ENCODE measurements around the gene CD300LF. TPM values are rescaled to one million over a fixed set of nuclear protein-coding genes. Genes with fewer than 3 reads are reported as not detected.

Gene CD300LF
- total RNA-seq, 1 experiment from 2014 or later = 2.4 TPM

DNA sequence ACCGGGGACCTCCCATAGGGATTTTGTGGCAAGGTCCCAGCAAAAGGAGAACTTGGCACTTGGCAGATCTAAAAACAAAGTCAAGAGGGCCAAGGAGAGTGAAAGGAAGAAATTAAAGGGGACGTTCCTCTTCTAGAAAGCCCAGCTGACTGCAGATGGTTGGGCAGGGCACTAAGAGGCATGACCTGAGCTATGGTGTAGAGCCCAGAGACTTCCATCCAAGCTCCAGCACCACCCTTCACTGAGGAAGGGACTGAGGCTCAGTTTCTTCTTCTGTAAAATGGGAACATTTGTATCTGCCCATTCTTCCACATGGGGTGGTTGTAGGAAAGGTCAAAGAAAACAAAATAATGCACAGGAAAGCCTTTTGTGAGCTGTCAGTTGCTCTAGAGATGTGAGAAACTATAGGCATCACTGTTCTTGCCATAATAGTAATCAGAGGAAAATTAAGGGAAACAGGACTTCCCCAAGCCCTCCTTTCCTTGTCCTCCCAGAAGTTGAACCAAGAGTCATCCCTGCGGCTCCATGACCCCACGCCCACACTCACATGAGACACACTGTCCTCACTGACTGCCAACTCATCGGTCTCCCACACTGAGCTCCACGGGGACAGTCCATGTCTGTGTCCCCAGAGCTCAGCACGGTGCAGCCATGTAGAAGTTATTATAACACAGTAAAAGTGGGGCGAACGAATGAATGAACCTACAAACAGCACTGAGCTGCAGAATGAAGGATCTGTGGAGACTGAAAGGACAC, 10.4 kb downstream of the CD300LF start:
- no peak overlapping the region for H3K4me3 Mint-ChIP-seq (ENCODE audit: unreplicated experiment)
- H3K27me3 Mint-ChIP-seq (ENCODE audit: insufficient read depth, unreplicated experiment) = no peaks in the 10 kb centered on the region
- H3K9me3 Mint-ChIP-seq (ENCODE audit: unreplicated experiment) = no peaks in the 10 kb centered on the region
- intact Hi-C loops (cut with micrococcal nuclease; ENCODE audit: unreplicated experiment) = no loop called here
- peaks cover 5% of the 10 kb centered on the region for H3K36me3 Mint-ChIP-seq (ENCODE audit: insufficient read depth, unreplicated experiment)
- TF ChIP-seq, protein P1, sequence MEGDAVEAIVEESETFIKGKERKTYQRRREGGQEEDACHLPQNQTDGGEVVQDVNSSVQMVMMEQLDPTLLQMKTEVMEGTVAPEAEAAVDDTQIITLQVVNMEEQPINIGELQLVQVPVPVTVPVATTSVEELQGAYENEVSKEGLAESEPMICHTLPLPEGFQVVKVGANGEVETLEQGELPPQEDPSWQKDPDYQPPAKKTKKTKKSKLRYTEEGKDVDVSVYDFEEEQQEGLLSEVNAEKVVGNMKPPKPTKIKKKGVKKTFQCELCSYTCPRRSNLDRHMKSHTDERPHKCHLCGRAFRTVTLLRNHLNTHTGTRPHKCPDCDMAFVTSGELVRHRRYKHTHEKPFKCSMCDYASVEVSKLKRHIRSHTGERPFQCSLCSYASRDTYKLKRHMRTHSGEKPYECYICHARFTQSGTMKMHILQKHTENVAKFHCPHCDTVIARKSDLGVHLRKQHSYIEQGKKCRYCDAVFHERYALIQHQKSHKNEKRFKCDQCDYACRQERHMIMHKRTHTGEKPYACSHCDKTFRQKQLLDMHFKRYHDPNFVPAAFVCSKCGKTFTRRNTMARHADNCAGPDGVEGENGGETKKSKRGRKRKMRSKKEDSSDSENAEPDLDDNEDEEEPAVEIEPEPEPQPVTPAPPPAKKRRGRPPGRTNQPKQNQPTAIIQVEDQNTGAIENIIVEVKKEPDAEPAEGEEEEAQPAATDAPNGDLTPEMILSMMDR (IDR thresholded peaks at IDR 0.05; ENCODE audit: insufficient read depth in 1 of 2, low read depth in 1 of 2, low read length in 1 of 2, severe bottlenecking in 1 of 2, unreplicated experiment in 1 of 2) = no peak
- Histone ChIP-seq H3K9me3 (no peaks in the 10 kb centered on the region; the same call in 1 of the 2 replicates), H3K27me3 (replicated peaks; ENCODE audit: control insufficient read depth, insufficient read depth, low read length) (no peaks in the 10 kb centered on the region), H3K4me3 (ENCODE audit: low read depth, low read length) (no peak overlapping the region), H3K36me3 (ENCODE audit: control insufficient read depth, insufficient read depth, low read length) (no peaks in the 10 kb centered on the region), H3K4me1 (peaks cover 2% of the 10 kb centered on the region; the same call in 1 of the 2 replicates)
- ChIA-PET POLR2A (no interaction called here), CTCF (interaction anchor here (0.7 to 1.5 kb wide), 3 partner anchors 12 to 45 kb away, joined by 3 to 7 read pairs (median 4); no protein-coding TSS in a partner anchor)
- no peak for DNase-seq
- peaks cover 17% of the 10 kb centered on the region for H3K4me1 Mint-ChIP-seq (ENCODE audit: low read depth, unreplicated experiment)
- BruUV-seq (replicated peaks) = no TSS peak
- no peak overlapping the region for H3K27ac Mint-ChIP-seq (ENCODE audit: unreplicated experiment)

DNA sequence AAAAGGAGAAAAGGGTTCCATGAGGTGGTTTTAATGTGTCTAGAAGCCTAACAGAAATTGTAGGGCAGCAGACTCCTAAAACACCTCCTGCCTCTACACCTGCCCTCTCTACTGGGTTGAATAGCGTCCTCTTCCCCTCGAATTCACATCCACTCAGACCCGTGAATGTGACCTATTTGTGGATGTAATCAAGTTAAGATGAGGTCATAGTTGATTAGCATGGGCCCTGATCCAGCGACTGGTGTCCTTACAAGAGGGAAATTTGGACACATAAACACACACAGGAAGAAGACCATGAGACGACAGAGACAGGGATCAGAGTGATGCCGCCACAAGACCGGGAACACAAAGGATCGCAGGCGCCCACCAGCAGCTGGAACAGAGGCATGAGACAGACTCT, 13.5 kb downstream of the CD300LF start:
- Mint-ChIP-seq H3K9me3 (ENCODE audit: unreplicated experiment) (no peaks in the 10 kb centered on the region), H3K36me3 (ENCODE audit: insufficient read depth, unreplicated experiment) (peaks cover under 1% of the 10 kb centered on the region), H3K4me1 (ENCODE audit: low read depth, unreplicated experiment) (no peaks in the 10 kb centered on the region), H3K27ac (ENCODE audit: unreplicated experiment) (no peak overlapping the region), H3K27me3 (ENCODE audit: insufficient read depth, unreplicated experiment) (no peaks in the 10 kb centered on the region), H3K4me3 (ENCODE audit: unreplicated experiment) (no peak overlapping the region)
- no peak for DNase-seq
- no TSS peak for BruUV-seq (replicated peaks)
- no peaks in the 10 kb centered on the region for H3K9me3 ChIP-seq
- no peaks in the 10 kb centered on the region for H3K4me1 ChIP-seq
- H3K4me3 ChIP-seq (ENCODE audit: low read depth, low read length) = no peak overlapping the region
- CTCF ChIA-PET = no interaction called here
- POLR2A ChIA-PET = no interaction called here
- H3K36me3 ChIP-seq (ENCODE audit: control insufficient read depth, insufficient read depth, low read length) = no peaks in the 10 kb centered on the region
- TF ChIP-seq, protein P1 (IDR thresholded peaks at IDR 0.05; ENCODE audit: insufficient read depth in 1 of 2, low read depth in 1 of 2, low read length in 1 of 2, severe bottlenecking in 1 of 2, unreplicated experiment in 1 of 2) = no peak
- H3K27me3 ChIP-seq (replicated peaks; ENCODE audit: control insufficient read depth, insufficient read depth, low read length) = no peaks in the 10 kb centered on the region
- intact Hi-C loops (cut with micrococcal nuclease; ENCODE audit: unreplicated experiment) = no loop called here

DNA sequence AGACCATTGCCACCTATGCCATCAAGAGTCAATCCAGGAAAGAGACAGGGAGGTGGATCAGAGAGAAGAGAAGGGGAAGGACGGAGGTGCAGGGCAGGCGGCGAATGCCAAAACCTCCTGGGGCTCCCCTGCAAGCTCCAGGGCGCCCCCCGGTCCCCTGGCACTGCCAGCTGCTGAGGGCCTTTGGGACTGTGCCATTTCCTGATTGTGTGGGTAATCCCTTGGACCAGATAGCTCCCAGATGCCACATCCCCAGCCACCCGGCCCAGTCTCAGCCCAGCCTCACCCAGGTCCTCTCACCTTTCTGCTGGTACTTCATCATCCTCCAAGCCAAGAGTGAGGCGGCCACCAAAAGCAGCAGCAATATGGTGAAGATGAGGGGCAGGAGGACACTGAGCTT, 14.7 kb downstream of the CD300LF start:
- CTCF ChIA-PET = interaction anchor here (0.8 kb wide), 1 partner anchor 41 kb away, joined by 3 read pairs; no protein-coding TSS in a partner anchor
- Mint-ChIP-seq H3K9me3 (ENCODE audit: unreplicated experiment) (no peaks in the 10 kb centered on the region), H3K27me3 (ENCODE audit: insufficient read depth, unreplicated experiment) (no peaks in the 10 kb centered on the region), H3K4me3 (ENCODE audit: unreplicated experiment) (no peak overlapping the region), H3K4me1 (ENCODE audit: low read depth, unreplicated experiment) (no peaks in the 10 kb centered on the region), H3K36me3 (ENCODE audit: insufficient read depth, unreplicated experiment) (no peaks in the 10 kb centered on the region), H3K27ac (ENCODE audit: unreplicated experiment) (no peak overlapping the region)
- Histone ChIP-seq H3K4me1 (no peaks in the 10 kb centered on the region), H3K36me3 (ENCODE audit: control insufficient read depth, insufficient read depth, low read length) (no peaks in the 10 kb centered on the region), H3K9me3 (no peaks in the 10 kb centered on the region), H3K27me3 (replicated peaks; ENCODE audit: control insufficient read depth, insufficient read depth, low read length) (no peaks in the 10 kb centered on the region), H3K4me3 (ENCODE audit: low read depth, low read length) (no peak overlapping the region)
- intact Hi-C loops (cut with micrococcal nuclease; ENCODE audit: unreplicated experiment) = no loop called here
- no peak for DNase-seq
- TF ChIP-seq, protein P1 (IDR thresholded peaks at IDR 0.05; ENCODE audit: insufficient read depth in 1 of 2, low read depth in 1 of 2, low read length in 1 of 2, severe bottlenecking in 1 of 2, unreplicated experiment in 1 of 2) = no peak
- POLR2A ChIA-PET = no interaction called here
- BruUV-seq (replicated peaks) = no TSS peak
